Stimulated activated CD8-positive, alpha-beta memory T cell treated with anti-CD3 and anti-CD28 coated beads, Interleukin-15, amount 100 ng/mL, for 4 hours (primary cell): ENCODE measurements around the gene NHLRC2.
"Not testable (repeated sequence)": the region's sequence is repeated elsewhere in the genome, so short reads cannot be mapped to it uniquely, and the experiment has no call there.

ENCODE experiments used
- DNase-seq, 2 donors: peaks; one replicate each; pipeline ENCODE4 v3.0.0-alpha.2; 2020; ENCODE audit warnings: low read depth in 2 of 2

Gene NHLRC2

DNA sequence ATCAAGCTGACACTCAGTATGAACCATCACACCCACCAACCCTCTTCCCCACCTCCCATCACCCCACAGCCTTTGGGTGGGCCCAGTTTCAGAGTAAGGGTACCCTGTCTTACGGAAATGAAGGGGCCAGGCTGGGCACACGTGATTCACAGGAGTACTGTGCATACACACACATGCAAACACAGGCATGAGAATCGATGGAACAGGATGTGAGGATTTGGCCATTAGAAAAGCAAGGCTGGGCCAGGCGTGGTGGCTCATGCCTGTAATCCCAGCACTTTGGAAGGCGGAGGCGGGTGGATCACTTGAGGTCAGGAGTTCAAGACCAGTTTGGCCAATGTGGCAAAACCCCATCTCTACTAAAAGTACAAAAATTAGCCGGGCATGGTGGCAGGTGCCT is 88.7 kb downstream of the NHLRC2 start:
- not testable (repeated sequence) for DNase-seq

DNA sequence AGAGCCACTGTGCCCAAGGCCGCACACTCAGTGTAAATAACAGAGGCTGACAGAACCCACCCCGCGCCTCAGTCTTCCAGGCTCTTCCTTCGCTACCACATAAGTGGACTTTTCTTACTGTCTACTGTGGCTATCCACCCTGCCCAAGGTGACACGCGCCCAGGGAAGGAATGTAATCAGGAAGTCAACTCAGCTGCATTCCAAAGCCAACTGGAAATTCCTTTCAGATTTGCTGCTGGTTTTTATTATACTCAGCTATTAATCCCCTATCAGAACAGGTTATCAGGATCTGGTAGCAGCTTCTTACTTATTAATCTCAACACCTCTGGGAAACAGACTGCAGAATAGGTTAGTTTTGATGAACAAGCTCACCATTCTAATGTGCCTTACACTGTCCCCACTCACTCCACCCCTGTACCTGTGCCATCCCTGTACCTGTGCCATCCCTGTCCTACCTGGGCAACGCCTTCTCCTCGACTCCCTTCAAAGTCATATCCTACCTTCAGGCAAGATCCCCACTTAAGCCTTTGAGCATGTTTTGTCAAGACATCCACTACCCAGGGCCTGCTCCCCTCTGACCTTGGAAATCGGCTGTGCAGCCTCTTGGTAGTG is 90.7 kb downstream of the NHLRC2 start:
- no peak for DNase-seq

DNA sequence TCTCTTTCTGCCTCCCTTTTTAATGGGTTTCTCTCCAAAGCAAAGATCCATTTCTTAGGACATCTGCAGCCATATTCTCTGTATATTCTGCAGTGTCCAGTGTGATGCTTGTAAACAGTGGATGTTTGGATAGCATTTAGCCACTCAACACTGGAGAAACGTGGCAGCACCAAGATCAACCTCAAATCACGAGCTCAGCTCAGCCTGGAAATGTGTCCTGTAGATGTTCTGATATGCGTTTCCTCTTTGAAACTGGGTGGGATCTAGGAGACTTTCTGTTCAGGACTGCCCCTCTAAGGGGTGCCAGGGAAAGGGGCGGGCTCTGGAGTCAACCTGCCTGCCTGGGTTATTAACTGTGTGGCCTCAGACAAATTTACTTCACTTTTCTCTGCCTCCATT is 91.2 kb downstream of the NHLRC2 start:
- no peak for DNase-seq

DNA sequence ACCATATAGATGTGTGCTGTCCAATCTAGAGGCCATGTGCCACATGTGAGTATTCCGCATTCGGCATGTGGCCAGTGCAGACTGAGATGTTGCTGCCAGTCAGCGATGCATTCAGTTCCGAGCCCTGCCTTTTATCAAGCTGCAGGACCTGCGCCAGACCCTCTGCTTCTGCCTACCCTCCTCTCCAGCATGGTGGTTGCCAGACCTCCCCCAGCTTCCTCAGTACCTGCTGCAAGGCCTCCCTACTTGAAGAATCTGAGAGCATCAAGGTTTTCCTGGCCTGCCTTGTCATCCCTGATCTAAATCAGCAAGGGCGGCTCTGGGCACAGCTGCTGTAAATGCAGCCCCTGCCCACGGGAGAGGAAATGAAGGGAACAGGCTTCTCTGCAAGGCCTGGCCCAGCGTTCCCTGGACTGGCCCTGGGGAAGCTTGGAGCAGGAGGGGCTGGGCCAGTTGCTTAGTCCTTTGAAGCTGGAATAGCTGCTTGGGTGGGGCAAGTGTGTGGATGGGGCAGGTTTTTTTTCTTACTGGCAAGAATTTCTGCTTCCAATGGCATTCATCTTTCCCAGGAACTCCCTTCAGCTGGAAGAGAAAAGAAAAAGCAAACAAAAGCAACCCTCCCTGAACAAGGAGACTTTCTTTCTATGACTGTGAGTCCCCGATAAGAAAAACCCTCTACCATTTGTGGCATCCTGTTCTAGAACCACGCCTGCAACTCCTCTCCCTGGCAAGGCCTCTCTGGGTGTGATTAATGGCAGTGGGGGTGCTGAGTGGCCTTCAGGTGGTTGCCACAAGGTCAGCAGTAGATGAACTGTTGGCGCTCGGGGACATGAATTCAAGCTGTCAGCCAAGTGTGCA is 93.0 kb downstream of the NHLRC2 start:
- no peak for DNase-seq

DNA sequence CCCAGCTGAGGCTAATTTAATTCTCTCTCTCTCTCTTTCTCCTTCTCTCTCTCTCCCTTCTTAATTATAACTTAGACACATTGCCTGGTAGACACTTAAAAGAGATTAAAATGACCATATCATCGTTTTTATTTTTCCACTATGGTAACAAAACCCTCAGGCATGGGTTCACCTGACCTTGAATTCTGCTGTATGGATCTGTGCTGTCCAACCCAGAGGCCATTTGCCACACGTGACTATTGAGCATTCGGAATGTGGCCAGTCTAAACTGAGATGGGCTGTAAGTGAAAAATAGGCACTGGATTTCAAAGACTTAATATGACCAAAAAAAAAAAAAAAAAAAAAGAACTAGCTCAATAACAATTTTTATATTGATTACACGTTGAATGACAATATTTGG is 93.6 kb downstream of the NHLRC2 start:
- DNase-seq = no peak

DNA sequence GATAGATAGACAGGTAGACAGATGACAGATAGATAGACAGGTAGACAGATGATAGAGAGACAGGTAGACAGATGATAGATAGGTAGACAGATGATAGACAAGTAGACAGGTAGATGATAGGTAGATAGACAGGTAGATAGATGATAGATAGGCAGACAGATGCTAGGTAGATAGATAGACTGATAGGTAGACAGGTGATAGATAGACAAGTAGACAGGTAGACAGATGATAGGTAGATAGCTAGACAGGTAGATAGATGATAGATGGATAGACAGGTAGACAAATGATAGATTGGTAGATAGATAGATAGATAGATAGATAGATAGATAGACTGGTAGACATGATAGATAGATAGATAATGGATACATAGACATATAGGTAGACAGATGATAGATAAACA is 95.8 kb downstream of the NHLRC2 start:
- no peak for DNase-seq

DNA sequence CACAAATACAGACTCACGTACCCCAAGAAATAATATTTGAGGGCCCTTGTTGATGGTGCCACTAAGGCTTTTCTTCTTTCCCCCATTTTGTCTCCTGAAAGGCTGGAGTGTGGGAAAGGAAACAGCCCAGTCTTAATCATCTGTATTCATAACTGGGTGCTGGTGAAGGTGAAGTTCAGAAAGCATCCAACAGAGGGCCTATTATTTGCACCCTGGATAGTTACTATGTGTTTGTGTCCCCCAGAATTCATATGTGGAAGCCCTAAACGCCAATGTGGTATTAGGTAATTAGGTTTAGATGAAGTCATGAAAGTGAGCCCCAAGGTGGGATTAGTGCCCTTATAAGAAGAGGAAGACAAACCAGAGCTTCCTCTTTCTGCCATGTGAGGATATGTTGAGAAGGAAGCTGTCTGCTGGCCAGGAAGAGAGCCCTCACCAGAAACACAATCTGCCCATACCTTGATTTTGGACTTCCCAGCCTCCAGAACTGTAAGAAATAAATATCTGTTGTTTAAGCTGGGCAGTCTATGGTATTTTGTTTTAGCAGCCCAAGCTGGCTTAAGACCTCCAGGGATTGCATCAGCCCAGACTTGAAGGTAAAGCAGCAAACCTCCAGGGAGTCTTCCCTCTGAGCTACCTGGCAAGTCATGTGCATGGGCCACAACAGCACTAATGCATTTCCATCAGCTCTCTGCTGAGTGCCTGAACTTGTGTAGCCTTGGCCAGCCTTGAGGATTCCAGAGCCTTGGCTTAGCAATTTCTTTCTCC is 99.2 kb downstream of the NHLRC2 start:
- DNase-seq = no peak

DNA sequence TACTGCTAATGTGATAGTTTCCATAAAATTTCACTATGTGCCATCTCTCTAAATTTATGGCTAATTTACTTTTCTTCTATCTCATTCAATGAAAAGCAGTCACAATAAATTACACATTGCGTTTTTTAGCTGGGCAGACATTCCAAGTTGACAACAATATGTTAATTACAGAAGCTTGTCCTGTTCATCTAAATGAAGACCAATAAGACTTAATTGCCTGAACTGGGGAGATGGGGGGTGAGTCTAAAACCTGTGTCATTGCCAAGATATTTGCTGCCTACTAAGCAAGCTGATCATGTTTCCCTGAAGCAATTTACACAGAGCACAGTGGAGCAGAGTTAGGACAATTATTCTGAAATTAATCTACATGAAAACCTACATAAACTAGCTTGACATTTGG is 99.9 kb downstream of the NHLRC2 start:
- no peak for DNase-seq

DNA sequence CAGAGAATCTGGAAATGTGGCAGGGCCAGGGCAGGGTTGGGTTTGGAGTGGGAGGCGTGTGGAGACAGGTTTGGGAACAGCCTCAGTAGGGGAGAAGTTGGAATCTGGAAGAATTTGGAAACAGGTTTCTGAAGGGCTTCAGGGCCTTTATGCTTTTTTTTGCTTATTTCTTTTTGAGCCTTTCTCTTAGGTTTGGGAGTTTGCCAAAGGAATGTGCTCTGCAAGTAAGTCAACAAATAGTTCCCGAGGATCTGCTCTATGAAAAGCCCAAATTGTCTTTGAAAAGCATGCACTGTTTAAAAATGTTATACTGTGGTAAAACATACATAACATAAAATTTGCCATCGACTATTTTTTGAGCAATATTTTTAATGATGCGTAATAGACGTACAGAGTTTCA is 102.6 kb downstream of the NHLRC2 start:
- no peak for DNase-seq

DNA sequence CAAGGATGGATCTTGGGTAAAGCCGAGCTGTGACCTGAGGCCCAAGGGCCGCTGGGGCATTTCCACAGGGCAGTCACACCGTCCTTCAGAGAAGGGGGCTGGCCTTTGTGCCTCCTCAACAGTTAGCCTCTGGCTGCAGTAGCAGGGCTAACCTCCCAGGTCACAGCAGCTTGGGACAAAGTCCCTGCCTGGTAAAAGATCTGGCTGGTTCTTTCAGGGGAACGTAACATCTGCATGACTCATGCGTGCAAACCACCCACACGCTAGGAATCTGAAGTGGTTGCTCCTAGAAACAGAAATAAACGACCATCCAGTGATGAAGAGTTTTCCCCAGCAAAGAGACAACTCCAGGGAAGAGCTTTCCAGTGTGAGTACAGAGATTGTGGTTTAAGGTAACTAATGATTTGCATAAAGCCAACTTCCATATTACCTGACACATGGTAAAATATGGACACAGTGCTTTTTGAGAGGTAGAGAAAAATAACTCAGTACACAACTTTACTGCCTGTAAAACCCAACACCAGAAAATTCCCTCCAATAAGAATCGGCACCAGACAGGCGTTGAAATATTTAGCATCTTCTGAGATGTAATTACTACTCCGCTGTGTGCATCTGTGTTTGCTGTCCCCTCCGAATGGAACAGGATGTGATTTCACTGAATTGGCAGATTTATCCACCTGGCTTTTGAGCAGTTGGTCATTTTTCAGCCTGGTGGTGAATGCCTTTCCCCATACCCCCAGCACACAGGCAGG is 104.3 kb downstream of the NHLRC2 start:
- DNase-seq = no peak

DNA sequence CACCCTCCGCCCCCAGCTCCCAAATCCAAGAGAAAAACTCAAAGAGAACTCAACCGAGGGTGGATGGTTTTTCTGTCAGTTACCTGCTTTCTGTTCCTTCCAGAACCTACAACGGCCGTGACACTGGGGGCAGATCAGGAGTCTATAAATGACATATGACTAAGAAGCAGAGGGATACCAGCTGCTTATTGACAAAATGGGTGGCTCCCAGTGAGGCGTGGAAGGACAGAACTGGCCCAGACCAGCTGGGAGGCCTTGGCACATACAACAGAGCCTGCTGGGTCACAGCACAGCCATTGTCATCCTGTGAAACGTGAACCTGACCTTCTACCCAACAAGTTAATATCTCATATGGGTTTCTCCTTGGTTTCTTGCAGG is 104.9 kb downstream of the NHLRC2 start:
- DNase-seq = no peak

DNA sequence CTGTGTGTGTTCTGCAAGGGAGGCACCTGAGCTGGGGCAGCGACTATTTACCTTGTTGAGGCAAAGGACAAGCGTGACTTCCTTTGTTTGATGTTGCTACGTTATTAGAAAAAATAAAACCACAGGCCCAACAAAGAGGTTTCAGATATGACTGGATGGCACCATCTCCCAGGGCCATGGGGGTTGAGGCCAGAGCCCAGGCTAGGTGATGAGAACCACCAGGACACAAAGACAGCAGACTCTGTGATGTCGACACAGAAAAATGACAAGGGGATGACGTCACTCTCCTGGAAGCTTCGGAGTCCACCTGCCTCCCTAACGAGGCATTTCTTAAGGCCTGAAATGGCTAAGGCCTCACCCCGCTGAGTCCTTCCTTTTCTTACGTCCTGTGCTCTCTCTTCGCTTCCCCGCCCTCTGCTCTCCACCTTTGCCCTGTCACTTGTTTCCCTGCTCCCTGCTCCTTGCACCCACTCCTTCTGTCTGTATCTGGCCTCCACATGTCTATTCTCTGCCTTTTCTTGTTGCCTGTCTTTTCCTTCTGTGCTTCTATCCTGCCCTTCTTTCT is 106.2 kb downstream of the NHLRC2 start:
- no peak for DNase-seq

DNA sequence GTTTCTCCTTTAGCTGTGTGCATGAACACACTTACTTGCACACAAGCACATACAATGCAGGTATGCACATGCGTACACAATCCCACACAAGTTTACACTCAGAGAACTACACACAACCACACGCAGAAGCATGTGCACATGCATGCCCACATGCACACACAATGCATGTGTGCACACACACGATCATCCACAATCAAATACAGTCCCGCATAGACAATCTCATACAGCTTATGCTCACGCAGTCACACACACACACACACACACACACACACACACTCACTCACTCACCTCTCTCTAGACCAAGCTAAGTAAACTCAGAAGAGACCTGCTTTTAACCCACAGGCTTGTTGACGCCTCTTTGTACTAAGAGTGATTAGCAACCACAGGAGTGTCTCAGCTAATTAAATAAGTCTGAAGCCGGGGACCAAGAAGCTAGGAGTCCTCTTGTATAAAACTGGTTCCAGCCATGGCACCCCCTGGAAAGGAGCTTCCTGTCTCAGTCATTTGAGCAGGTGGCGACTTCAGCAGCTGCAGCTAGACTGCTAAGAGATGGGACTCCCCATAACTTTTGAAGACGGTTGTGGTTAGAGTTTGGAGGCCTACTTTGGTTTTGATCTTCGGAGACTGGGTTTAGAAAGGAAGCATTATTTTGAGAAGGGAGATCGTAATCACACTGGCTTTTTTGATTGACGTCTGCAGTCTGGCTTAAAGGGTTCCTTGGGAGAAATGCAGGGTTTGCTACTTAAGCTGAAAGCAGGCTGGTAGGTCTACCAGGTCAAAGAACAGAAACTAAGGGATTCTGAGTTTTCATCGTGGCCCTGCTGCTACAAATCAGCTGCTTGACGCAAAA is 106.9 kb downstream of the NHLRC2 start:
- peak; percentile 15 to 32 for DNase-seq

DNA sequence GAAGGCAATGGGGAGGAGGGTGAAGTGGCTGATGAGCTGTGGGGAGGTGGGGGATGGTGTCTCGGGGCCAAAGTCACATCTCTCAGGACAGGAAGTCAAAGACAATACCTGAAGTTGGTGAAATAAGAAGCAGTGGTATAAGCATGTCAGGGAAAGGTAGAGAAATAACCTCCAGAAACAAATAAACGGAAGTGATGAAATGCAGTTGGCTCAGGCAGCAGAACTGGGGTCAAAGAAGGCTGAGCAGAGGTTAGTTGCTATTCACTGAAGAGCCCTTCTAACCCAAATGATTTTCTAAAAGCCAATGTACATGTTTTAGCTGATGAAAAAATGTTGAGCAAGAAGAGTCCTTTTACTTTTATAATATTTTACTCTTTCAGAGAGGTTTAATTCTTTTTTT is 110.6 kb downstream of the NHLRC2 start:
- no peak for DNase-seq

DNA sequence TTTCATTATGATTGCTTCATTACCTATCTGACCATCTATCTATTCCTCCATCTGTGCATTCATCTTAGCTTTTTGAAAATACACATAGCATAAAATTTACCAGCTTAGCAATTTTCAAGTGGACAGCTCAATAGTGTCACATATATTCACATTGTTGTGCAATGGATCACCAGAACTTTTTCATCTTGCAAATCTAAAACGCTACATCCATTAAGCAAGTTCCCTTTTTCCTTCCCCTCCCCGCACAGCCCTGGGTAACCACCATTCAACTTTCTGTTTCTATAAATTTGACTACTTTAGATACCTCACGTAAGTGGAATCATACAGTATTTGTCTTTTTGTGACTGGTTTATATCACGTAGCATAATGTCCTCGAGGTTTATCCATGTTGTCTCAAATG is 111.2 kb downstream of the NHLRC2 start:
- no peak for DNase-seq
